GM21423 (cell line): ENCODE results near the gene PES1.
"Not testable (repeated sequence)": the region's sequence is repeated elsewhere in the genome, so short reads cannot be mapped to it uniquely, and the experiment has no call there.

ENCODE experiments used
- ATAC-seq: cut with Tn5 transposase; IDR thresholded peaks from one replicate; pipeline ENCODE4 v1.9.1; 2021; ENCODE audit warnings: mild to moderate bottlenecking, moderate library complexity; ENCODE audit not compliant: unreplicated experiment

The PES1 gene

DNA sequence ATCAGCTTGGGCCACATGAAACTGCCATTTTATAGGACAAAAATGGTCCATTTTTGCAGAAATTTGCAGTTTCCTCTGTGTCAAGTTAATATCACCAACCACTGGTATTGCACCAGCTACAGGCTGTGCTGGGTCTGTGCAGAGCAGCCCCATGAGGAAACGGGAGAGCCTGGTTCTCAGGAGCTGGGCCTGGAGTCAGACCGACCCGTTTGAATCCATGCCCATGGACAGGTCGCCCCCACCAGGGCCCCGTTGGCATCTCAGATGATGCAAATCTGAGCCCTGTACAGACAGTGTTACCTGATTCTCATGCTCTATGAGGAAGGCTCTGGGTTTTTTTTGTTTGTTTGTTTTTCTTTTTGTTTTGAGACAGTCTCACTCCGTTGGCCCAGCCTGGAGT, 35.3 kb downstream of the PES1 start:
- ATAC-seq, result no peak

DNA sequence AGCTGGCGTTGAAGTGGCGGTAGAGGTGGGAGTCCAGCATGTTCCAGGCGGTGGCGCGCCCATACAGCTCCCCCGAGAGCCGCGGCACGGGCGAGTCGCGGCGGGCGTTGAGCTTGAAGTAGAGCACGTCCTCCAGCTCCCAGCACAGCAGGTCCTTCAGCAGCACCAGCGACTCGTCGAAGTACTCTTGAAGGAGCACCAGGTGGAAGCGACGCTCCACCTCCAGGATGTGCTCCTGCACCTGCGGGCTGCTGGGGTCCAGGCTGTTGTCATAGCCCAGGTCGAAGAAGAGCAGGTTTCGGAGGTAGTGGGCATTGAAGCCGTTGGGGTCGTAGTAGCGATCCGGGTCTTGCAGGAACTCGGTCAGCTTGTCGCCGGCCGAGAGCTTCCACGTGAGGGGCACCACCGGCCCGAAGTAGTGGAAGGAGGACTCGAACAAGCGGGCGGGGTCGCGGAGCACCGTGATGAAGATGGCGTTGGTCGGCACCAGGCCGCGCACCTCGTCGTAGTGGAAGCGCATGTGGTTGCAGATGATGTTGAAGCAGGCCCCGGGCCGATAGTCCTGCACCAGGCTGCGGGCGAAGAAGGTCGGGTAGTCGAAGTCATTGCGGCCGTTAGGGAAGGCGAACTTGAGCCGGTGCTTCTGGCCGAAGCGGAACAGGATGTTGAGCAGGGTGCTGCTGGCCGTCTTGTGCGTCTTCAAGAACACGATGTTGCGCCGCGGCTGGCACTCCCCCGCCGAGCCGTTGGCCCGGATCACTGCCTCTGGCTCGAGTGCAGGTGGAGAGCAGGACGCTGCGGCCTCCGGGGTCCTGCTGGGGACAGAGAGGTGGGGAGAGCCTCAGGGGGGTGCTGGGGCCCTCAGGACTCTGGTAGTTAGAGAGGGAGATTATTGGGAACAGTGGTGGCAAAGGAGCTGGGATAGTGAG, 36.2 kb downstream of the PES1 start:
- no peak for ATAC-seq

DNA sequence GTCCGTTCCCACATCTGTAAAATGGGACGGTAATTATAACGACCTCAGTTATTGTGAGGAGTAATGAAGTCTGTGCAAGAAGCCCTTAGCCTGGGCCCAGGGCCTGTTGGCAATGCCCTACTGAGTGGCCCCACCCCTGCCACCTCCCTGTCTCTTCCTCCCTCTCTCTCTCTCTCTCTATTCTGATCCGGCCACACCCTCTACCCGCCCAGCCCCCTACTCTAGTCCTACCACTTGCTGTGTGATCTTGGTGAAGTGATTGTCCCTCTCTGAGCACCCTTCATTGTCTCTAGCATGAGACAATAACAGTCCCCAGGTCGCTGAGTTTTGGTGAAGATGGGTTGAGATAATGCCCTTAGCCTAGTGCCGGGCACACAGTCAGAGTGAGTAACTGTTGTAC, 37.7 kb downstream of the PES1 start:
- ATAC-seq, result no peak

DNA sequence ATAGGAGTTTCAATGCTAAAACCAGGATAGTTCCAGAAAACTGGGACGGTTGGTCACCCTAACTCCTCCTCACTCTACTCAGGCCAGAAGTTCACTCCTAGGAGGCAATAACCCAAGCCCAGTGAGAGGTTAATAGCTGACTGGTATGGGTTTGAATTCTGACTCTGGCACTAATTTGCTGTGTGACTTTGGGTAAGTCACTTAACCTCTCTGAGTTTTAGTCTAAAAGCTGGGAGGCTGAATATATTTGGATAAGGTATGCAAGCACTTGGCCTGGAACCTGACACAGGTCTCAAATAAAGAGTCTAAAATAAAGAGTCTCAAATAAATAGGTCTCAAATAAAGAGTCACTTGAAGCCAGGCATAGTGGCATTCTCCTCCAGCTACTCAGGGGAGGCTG, 39.0 kb downstream of the PES1 start:
- no peak for ATAC-seq

DNA sequence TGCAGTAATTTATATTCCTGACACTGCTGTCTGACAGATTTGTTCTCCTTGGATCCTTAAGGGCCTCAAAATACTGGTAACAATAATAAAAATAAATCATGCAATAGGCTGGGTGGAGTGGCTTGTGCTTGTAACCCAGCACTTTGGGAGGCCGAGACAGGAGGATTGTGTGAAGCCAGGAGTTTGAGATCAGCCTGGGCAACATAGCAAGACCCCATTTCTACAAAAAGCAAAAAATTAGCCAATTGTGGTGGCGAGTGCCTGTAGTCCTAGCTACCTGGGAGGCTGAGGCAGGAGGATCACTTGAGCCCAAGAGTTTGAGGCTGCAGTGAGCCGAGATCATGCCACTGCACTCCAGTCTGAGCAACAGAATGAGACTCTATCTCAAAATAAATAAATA, 39.9 kb downstream of the PES1 start:
- not testable (repeated sequence) for ATAC-seq

DNA sequence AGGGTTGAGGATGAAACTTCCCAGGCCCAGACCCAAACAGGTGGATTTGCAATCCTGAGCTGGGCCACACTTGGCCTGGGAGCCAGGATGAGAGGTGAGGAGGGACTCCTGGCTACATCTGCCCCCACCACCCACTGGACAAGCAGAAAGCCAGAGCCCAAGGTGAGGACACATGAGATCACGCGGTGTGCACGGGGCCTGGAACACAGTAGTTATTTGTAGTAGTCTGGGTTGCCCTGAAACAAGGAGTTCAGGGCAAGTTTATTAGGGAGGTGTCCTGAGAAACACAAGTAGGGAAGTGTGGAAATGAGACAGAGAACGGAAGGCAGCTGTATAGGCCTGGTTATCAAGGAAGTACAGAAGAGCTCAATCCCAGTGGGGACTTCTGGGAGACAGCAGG, 44.5 kb downstream of the PES1 start:
- ATAC-seq, result no peak

DNA sequence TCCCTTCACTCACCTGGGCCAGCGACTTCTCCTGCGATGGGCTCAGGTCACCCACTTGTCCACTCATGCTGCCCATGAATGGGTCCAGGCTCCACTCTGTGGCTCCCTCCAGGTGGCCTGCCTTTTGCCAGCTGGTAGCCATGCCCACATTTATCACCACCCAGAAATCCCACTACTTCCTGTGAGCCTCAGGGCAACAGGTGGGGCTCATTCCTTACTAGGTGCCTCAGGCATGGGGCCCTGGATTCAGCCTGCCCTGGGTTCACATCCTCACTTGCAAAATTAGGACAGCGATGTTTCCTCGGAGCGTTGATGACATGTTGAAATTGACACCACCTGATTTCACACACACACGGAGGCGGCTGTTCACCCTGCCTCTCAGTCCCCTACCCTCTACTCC, 45.1 kb downstream of the PES1 start, which contains the start of gene SEC14L6:
SEC14L6 (minus strand) TSS at position 126 of the 400 bp plus-strand sequence; CDS start at position 67, 59 bp downstream.
- ATAC-seq, result no peak

DNA sequence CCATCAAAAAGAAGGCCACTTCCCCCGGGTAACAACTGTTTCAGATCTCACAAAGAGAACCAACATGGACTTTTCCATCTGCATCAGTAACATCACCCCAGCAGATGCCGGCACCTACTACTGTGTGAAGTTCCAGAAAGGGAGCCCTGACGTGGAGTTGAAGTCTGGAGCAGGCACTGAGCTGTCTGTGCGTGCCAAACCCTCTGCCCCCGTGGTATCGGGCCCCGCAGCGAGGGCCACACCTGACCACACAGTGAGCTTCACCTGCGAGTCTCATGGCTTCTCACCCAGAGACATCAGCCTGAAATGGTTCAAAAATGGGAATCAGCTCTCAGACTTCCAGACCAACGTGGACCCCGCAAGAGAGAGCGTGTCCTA, 48.9 kb downstream of the PES1 start:
- no peak for ATAC-seq

DNA sequence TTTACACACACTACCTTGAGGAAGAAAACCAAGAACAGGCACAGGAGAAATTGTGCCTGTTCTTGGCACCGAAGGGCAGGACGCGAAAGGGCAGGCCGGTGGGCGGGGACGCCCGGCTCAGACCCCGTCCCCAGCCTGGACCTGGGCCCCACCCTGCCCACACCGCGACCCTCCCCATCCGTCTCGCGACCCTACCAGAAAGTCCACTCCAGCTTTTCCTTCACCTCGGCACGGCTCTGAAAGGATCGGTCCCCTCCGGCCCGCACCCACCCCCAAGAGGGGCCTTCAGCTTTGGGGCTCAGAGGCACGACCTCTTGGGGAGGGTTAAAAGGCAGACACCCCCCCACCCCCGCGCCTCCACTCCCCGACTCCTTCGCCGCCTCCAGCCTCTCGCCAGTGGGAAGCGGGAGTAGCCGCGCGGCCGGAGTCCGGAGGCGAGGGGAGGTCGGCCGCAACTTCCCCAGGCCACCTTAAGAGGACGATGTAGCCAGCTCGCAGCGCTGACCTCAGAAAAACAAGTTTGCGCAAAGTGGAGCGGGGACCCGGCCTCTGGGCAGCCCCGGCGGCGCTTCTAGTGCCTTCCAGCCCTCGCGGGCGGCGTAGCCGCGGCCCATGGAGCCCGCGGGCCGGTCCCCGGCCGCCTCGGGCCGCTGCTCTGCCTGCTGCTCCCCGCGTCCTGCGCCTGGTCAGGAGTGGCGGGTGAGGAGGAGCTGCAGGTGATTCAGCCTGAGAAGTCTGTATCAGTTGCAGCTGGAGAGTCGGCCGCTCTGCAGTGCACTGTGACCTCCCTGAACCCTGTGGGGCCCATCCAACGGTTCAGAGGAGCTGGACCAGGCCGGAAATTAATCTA, 49.5 kb downstream of the PES1 start:
- ATAC-seq, result no peak

DNA sequence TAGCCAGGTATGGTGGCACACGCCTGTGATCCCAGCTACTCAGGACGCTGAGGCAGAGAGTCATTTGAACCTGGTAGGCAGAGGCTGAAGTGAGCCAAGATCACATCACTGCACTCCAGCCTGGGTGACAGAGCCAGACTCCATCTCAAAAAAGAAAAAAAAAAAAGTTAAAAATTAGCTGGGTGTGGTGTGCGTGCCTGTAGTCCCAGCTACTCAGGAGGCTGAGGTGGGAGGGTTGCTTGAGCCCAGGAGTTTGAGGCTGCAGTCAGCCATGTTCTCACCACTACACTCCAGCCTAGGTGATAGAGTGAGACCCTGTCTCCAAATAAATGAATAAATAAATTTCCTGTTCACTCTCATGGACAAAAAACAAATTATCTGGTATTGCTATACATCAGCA, 50.2 kb downstream of the PES1 start:
- ATAC-seq, result not testable (repeated sequence)

DNA sequence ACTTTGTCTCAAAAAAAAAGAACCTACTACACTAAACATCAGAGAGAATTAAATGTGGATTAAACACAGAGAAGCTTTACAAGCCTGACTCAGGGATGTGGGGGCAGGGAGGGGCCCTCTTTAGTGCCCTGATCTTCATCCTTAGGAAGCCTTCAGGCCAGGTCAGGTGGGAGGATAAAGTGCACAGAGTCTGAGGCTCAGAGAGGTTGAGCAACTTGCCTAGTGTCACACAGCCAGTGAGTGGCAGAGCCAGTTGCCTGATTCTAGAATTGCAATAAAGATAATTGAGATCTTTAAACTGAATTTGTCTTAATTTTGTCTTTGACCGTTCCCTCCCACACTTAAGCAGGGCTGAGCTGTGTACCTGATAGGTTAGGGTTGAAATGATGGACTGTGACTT, 52.3 kb downstream of the PES1 start:
- ATAC-seq, result no peak

DNA sequence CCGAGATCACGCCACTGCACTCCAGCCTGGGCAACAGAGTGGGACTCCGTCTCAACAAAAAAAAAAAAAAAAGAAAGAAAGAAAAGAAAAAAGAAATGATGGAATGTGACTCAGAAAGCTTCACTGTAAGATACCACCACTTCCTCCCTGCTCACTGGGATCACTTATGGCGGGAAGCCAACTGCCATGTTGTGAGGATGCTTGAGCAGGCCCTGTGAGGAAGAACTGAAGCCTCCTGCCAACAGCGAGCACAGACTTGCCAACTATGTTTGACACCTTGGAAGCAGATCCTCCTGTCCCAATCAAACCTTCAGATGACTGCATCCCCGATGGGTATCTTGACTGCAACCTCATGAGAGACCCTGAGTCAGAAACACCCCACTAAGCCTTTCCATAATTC, 53.4 kb downstream of the PES1 start:
- ATAC-seq, result no peak

DNA sequence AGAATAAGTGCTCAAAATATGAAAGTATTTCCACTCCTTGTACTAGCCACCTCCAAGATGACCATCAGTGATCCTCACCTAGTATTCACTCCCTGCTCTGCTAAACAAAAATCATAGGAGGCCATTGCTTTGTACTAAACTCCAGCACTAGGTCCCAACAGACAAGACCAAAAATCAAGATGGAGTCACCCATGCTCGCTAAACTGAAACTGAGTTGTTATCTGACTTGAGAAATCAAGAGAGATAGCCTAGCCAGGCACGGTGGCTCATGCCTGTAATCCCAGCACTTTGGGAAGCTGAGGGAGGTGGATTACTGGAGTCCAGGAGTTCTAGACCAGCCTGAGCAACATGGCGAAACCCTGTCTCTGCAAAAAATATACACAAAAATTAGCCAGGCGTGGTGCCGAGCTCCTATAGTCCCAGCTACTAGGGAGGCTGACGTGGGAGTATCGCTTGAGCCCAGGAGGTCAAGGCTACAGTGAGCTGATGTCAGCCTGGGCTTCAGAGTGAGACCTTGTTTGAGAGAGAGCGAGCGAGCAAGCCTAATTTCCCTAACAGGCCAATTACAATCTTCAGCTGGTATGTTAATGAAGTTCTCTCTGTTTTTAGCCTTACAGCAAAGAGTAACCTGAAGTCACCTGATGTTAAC, 54.5 kb downstream of the PES1 start:
- no peak for ATAC-seq

DNA sequence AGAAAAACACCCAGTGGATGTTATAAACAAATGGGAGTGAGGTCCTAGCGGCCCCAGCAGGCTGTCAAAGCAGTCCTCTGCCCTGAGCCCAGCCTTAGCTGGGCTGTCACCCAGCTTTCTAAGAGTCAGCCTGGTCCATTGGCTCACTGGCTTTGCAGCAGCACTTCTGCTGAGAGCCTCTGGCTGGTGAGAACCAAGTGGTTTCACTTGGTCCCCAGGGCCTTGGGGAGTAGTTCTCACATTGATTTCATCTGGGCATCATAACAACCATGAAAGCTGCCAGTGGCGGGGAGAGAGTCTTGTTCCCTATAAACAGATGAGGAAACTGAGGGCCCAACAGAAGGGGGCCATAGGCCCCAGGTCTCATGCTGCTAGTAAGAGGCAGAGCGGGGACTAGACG, 56.5 kb downstream of the PES1 start:
- no peak for ATAC-seq

DNA sequence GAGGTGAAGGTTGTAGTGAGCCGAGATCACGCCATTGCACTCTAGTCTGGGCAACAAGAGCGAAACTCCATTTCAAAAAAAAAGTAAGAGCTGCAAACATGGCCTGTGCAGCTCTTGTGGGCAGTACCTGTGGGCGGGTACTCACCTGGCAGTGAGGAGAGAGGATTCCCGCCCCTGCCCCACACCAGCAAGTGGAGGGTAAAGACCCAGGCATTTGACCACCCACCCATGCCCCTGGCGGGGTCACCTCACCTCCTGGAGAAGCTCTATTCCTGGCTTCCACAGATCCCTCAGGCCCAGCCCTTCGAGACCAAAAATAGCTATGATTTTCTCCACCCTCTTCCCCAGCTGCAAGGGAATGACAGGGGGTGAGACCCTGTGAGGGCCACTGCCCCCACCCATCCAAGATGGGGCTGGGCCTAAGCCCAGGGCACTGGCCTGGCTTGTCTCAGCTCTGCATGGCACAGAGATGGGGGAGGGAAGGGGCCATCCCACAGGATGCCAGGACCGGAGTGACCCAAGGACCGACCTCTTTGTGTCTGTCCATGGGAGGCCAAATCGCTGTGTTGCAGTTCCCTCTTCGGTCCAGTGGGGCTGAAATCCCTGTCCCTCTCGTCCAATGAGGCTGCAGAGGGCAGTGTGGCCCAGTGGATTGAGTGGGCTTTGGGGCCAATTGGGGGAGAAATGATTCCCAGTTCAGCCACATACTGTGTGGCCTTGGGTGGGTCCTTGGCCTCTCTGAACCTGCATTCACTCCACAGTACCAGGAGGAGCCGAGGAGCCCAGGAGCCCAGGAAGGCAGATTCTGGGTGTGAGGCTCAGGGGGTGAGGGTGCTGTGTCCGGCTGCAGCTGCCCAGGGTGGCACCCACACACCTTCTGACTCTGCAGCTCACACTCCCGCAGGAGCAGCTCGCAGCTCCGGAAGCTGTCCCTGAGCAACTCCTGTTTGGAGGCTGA, 59.8 kb downstream of the PES1 start:
- ATAC-seq, result no peak

DNA sequence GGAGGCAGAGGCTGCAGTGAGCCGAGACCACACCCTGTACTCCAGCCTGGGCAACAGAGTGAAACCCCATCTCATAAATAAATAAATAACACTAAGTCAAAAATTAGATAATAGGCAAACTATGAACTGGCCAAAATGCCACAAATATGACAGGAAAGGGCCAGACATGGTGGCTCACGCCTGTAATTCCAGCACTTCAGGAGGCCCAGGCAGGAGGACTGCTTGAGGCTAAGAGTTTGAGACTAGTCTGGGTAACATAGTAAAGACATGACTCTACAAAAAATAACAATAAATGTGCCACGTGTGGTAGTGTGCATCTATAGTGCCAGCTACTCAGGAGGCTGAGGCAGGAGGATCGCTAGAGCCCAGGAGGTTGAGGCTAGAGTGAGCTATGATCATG, 65.1 kb downstream of the PES1 start:
- ATAC-seq, result no peak
